ENCODE results near the gene RPS3. TPM values are rescaled to one million over a fixed set of nuclear protein-coding genes. Genes with fewer than 3 reads are reported as not detected.
"Not testable (repeated sequence)": the region's sequence is repeated elsewhere in the genome, so short reads cannot be mapped to it uniquely, and the experiment has no call there.

RPS3 gene
- total and polyA plus RNA-seq, 2 donors (not counting 3 experiments of a cell fraction or from before 2014, with no cell fraction given) = 2,973 to 3,734 TPM

GRCh38 chr11:75376175-75376574 lies 23.1 kb upstream of the RPS3 start:
- no peak overlapping the region for H3K4me2 ChIP-seq (ENCODE audit: insufficient read depth, low read length)
- no peaks in the 10 kb centered on the region for H3K79me2 ChIP-seq (ENCODE audit: control insufficient read depth, insufficient read depth, low read length)
- intact Hi-C loops (cut with micrococcal nuclease) (no loop called here), dilution Hi-C loops (cut with MboI; ENCODE audit: extremely low pct_ligation_motif_present, low sequenced_read_pairs) (no loop called here)
- H2AFZ ChIP-seq (ENCODE audit: low read depth, low read length) = no peak overlapping the region
- ChIA-PET POLR2A (no interaction called here), CTCF (interaction anchor here (0.7 to 3.3 kb wide), 5 partner anchors 10 to 101 kb away, joined by 3 to 15 read pairs (median 4); no protein-coding TSS in a partner anchor)
- H3K4me3 ChIP-seq (replicated peaks in 1 of 3; ENCODE audit: insufficient read depth in 1 of 3, low read depth in 1 of 3, low read length in 3 of 3) = no peak overlapping the region
- FAIRE-seq = no peak
- no peaks in the 10 kb centered on the region for H3K9me3 ChIP-seq (replicated peaks; ENCODE audit: control insufficient read depth, insufficient read depth, low read length)
- H3K9ac ChIP-seq (replicated peaks; ENCODE audit: extremely low read depth, insufficient read depth, low read length) = no peak overlapping the region
- peaks cover 6% of the 10 kb centered on the region for H3K4me1 ChIP-seq (ENCODE audit: control insufficient read depth, extremely low read depth, insufficient read depth, low read length)
- DNase-seq (ENCODE audit: low read depth, low spot score) = no peak
- H3K9me1 ChIP-seq (replicated peaks; ENCODE audit: control insufficient read depth, extremely low read depth, insufficient read depth, low read length) = no peaks in the 10 kb centered on the region
- no peaks in the 10 kb centered on the region for H3K36me3 ChIP-seq (ENCODE audit: control insufficient read depth in 2 of 2, extremely low read depth in 1 of 2, insufficient read depth in 2 of 2, low read length in 2 of 2)
- no peaks in the 10 kb centered on the region for H3K27me3 ChIP-seq (ENCODE audit: control insufficient read depth in 2 of 2, insufficient read depth in 2 of 2, low read length in 2 of 2)
- no TSS peak for BruUV-seq (replicated peaks)
- H4K20me1 ChIP-seq (replicated peaks; ENCODE audit: control insufficient read depth, extremely low read depth, insufficient read depth, low read length) = no peaks in the 10 kb centered on the region
- no peak overlapping the region for H3K27ac ChIP-seq (ENCODE audit: insufficient read depth, low read depth, low read length)
- TF ChIP-seq POLR2AphosphoS5 (IDR thresholded peaks at IDR 0.05; ENCODE audit: insufficient read depth, low read depth, low read length) = no peak
- no peak for TF ChIP-seq EZH2 (IDR thresholded peaks at IDR 0.05; ENCODE audit: borderline replicate concordance, low read depth, low read length, severe bottlenecking)
- TF ChIP-seq, protein P1, sequence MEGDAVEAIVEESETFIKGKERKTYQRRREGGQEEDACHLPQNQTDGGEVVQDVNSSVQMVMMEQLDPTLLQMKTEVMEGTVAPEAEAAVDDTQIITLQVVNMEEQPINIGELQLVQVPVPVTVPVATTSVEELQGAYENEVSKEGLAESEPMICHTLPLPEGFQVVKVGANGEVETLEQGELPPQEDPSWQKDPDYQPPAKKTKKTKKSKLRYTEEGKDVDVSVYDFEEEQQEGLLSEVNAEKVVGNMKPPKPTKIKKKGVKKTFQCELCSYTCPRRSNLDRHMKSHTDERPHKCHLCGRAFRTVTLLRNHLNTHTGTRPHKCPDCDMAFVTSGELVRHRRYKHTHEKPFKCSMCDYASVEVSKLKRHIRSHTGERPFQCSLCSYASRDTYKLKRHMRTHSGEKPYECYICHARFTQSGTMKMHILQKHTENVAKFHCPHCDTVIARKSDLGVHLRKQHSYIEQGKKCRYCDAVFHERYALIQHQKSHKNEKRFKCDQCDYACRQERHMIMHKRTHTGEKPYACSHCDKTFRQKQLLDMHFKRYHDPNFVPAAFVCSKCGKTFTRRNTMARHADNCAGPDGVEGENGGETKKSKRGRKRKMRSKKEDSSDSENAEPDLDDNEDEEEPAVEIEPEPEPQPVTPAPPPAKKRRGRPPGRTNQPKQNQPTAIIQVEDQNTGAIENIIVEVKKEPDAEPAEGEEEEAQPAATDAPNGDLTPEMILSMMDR (IDR thresholded peaks at IDR 0.05; ENCODE audit: extremely low read depth in 1 of 2, insufficient read depth in 1 of 2, low read depth in 1 of 2, low read length in 2 of 2) = peak in 1 of 2 donors; percentile 3
- TF ChIP-seq POLR2A (IDR thresholded peaks at IDR 0.05; ENCODE audit: low read depth, low read length) = no peak
- no peak for TF ChIP-seq JUN (IDR thresholded peaks at IDR 0.05; ENCODE audit: borderline replicate concordance, insufficient read depth, insufficient read length, low read depth)
- TF ChIP-seq, protein P2, sequence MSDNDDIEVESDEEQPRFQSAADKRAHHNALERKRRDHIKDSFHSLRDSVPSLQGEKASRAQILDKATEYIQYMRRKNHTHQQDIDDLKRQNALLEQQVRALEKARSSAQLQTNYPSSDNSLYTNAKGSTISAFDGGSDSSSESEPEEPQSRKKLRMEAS (IDR thresholded peaks at IDR 0.05; ENCODE audit: insufficient read depth, insufficient read length) = no peak
- TF ChIP-seq GATA2 (IDR thresholded peaks at IDR 0.05; ENCODE audit: insufficient read depth, insufficient read length, low read depth, low read length) = no peak
- TF ChIP-seq FOS (IDR thresholded peaks at IDR 0.05; ENCODE audit: borderline replicate concordance, insufficient read depth, low read length) = no peak

DNA sequence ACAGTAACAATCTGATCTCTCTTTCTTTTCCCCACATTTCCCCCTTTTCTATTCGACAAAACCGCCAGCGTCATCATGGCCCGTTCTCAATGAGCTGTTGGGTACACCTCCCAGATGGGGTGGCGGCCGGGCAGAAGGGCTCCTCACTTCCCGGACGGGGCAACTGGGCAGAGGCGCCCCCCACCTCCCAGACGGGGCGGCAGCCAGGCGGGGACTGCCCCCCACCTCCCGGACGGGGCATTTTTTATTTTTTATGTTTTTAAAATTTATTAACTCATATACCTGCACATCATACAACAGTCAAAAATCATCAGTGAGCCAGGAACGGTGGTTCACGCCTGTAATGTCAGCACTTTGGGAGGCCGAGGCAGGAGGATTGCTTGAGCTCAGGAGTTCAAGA lies 20.5 kb upstream of the RPS3 start:
- H3K27ac ChIP-seq (ENCODE audit: insufficient read depth, low read depth, low read length); intact Hi-C loops (cut with micrococcal nuclease); H3K9ac ChIP-seq (replicated peaks; ENCODE audit: extremely low read depth, insufficient read depth, low read length); POLR2A ChIA-PET; H3K9me3 ChIP-seq (replicated peaks; ENCODE audit: control insufficient read depth, insufficient read depth, low read length); H2AFZ ChIP-seq (ENCODE audit: low read depth, low read length); CTCF ChIA-PET; H3K4me1 ChIP-seq (ENCODE audit: control insufficient read depth, extremely low read depth, insufficient read depth, low read length); H3K27me3 ChIP-seq (ENCODE audit: control insufficient read depth in 2 of 2, insufficient read depth in 2 of 2, low read length in 2 of 2); H4K20me1 ChIP-seq (replicated peaks; ENCODE audit: control insufficient read depth, extremely low read depth, insufficient read depth, low read length); H3K4me2 ChIP-seq (ENCODE audit: insufficient read depth, low read length); H3K79me2 ChIP-seq (ENCODE audit: control insufficient read depth, insufficient read depth, low read length); FAIRE-seq; H3K4me3 ChIP-seq (replicated peaks in 1 of 3; ENCODE audit: insufficient read depth in 1 of 3, low read depth in 1 of 3, low read length in 3 of 3); dilution Hi-C loops (cut with MboI; ENCODE audit: extremely low pct_ligation_motif_present, low sequenced_read_pairs); H3K9me1 ChIP-seq (replicated peaks; ENCODE audit: control insufficient read depth, extremely low read depth, insufficient read depth, low read length); H3K36me3 ChIP-seq (ENCODE audit: control insufficient read depth in 2 of 2, extremely low read depth in 1 of 2, insufficient read depth in 2 of 2, low read length in 2 of 2); BruUV-seq (replicated peaks); DNase-seq (ENCODE audit: low read depth, low spot score): not testable (repeated sequence)

All from endothelial cell of umbilical vein (primary cell).